Panc1 (cell line): ENCODE results near the gene RNGTT. TPM values are rescaled to one million over a fixed set of nuclear protein-coding genes. Genes with fewer than 3 reads are reported as not detected.

Experiments
- ATAC-seq: fragments of 200-7000 bp; cut with Tn5 transposase; 2 replicates; pipeline ENCODE4 v1.9.1; 2020; ENCODE audit warnings: mild to moderate bottlenecking, moderate library complexity
- BruUV-seq: library from RNA; stranded (reverse); fragments of 400-500 nt; replicated peaks from 2 replicates; lab custom pipeline; 2021; lab: Mats Ljungman, UMichigan
- CTCF ChIA-PET: fragments of 300-600 bp; sonication (Branson Sonifier 250); formaldehyde crosslinking; loops from one replicate; lab custom pipeline; 2022; ENCODE audit warnings: antibody characterized with exemption; lab: Charles Lee
- POLR2A ChIA-PET: fragments of 300-600 bp; sonication (Branson Sonifier 250); formaldehyde crosslinking; loops from one replicate; lab custom pipeline; 2022; ENCODE audit warnings: antibody characterized with exemption; lab: Charles Lee
- DNase-seq: peaks from one replicate; pipeline ENCODE4 v3.0.0-alpha.2; 2010; ENCODE audit warnings: low read depth, low spot score
- H3K27ac ChIP-seq: 2 replicates; pipeline ENCODE4 v1.5.1; 2011; ENCODE audit warnings: mild to moderate bottlenecking, low read length, inconsistent platforms
- H3K27me3 ChIP-seq: fragments of 200-500 bp; sonication (Bioruptor generic); 2 replicates; pipeline ENCODE4 v1.6.0; 2014; ENCODE audit warnings: low read length, inconsistent platforms; ENCODE audit not compliant: control insufficient read depth, insufficient read depth
- H3K36me3 ChIP-seq: fragments of 200-500 bp; sonication (Bioruptor generic); 2 replicates; pipeline ENCODE4 v1.5.1; 2014; ENCODE audit warnings: inconsistent platforms, mild to moderate bottlenecking, low read length, moderate library complexity; ENCODE audit not compliant: control insufficient read depth, insufficient read depth
- H3K4me1 ChIP-seq: 2 replicates; pipeline ENCODE4 v1.5.1; 2011; ENCODE audit warnings: inconsistent platforms, mild to moderate bottlenecking, low read length, moderate library complexity; ENCODE audit not compliant: control insufficient read depth, insufficient read depth
- H3K4me3 ChIP-seq, 2 experiments: 2 replicates each; pipeline ENCODE4 v1.5.1; 2011 to 2012; ENCODE audit warnings: low read depth in 2 of 2, low read length in 2 of 2, mild to moderate bottlenecking in 2 of 2, inconsistent platforms in 1 of 2, moderate library complexity in 1 of 2
- H3K9me3 ChIP-seq: fragments of 200-500 bp; sonication (Bioruptor generic); 2 replicates; pipeline ENCODE4 v1.5.1; 2014; ENCODE audit warnings: low read depth, mild to moderate bottlenecking, inconsistent platforms, low read length, moderate library complexity; ENCODE audit not compliant: control insufficient read depth, insufficient read depth
- POLR2AphosphoS5 ChIP-seq: IDR thresholded peaks from 2 replicates; pipeline ENCODE4 v1.6.1; 2012; ENCODE audit warnings: mild to moderate bottlenecking, low read depth, low read length, moderate library complexity
- REST ChIP-seq, 2 experiments: IDR thresholded peaks; 2 replicates each; pipeline ENCODE4 v1.6.1; 2011 to 2012; ENCODE audit warnings: low read depth in 2 of 2, control low read depth in 1 of 2, low read length in 1 of 2, mild to moderate bottlenecking in 1 of 2, moderate library complexity in 1 of 2; ENCODE audit not compliant: insufficient read depth in 1 of 2
- SIN3A ChIP-seq: IDR thresholded peaks from 2 replicates; pipeline ENCODE4 v1.6.1; 2012; ENCODE audit warnings: low read depth, mild to moderate bottlenecking, low read length, moderate library complexity, borderline replicate concordance; ENCODE audit not compliant: insufficient read depth
- TCF7L2 ChIP-seq: IDR thresholded peaks from 2 replicates; pipeline ENCODE4 v1.6.1; 2011; ENCODE audit warnings: mild to moderate bottlenecking, low read depth, low read length, inconsistent platforms
- in situ Hi-C: cut with HindIII; loops from 2 replicates; pipeline ENCODE4 v1.10.0; 2016; ENCODE audit warnings: low sequenced_read_pairs, low pct_unique_long_range_greater_than_20kb
- intact Hi-C: fragments of 100-400 bp; cut with micrococcal nuclease; formaldehyde crosslinking; loops from one replicate; pipeline ENCODE4 v1.10.0; 2022; ENCODE audit not compliant: unreplicated experiment
- total RNA-seq: library from RNA; stranded (reverse); gene quantifications from one replicate; pipeline ENCODE4 v1.2.1, GENCODE V29; 2021; ENCODE audit not compliant: unreplicated experiment
- TF ChIP-seq, protein P1 (sequence below): fragments of 450-650 bp; IDR thresholded peaks from 2 replicates; pipeline ENCODE4 v1.5.1; 2017; ENCODE audit warnings: mild to moderate bottlenecking

RNGTT gene
- total RNA-seq, 1 experiment from 2014 or later: 21.2 TPM

GRCh38 chr6:88749849-88750248 is 213.6 kb downstream of the RNGTT start:
- Histone ChIP-seq H3K9me3 (no peaks in the 10 kb centered on the region), H3K27ac (no peak overlapping the region), H3K27me3 (no peaks in the 10 kb centered on the region), H3K4me1 (no peaks in the 10 kb centered on the region), H3K36me3 (no peaks in the 10 kb centered on the region), H3K4me3 (no peak overlapping the region)
- no peak for ATAC-seq
- ChIA-PET CTCF (no interaction called here), POLR2A (no interaction called here)
- intact Hi-C loops: no loop called here
- BruUV-seq: no TSS peak
- no peak for DNase-seq
- TF ChIP-seq POLR2AphosphoS5: no peak
- no peak for TF ChIP-seq SIN3A
- TF ChIP-seq TCF7L2: no peak
- TF ChIP-seq, protein P1, sequence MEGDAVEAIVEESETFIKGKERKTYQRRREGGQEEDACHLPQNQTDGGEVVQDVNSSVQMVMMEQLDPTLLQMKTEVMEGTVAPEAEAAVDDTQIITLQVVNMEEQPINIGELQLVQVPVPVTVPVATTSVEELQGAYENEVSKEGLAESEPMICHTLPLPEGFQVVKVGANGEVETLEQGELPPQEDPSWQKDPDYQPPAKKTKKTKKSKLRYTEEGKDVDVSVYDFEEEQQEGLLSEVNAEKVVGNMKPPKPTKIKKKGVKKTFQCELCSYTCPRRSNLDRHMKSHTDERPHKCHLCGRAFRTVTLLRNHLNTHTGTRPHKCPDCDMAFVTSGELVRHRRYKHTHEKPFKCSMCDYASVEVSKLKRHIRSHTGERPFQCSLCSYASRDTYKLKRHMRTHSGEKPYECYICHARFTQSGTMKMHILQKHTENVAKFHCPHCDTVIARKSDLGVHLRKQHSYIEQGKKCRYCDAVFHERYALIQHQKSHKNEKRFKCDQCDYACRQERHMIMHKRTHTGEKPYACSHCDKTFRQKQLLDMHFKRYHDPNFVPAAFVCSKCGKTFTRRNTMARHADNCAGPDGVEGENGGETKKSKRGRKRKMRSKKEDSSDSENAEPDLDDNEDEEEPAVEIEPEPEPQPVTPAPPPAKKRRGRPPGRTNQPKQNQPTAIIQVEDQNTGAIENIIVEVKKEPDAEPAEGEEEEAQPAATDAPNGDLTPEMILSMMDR: no peak
- TF ChIP-seq REST (IDR thresholded peaks at IDR 0.05; ENCODE audit: insufficient read depth in 1 of 2, low read depth in 2 of 2, low read length in 1 of 2): no peak
- in situ Hi-C loops: no loop called here

- TF ChIP-seq SIN3A: no peak
Observed at GRCh38 chr6:88748141-88748540, 215.3 kb downstream of the RNGTT start.

DNA sequence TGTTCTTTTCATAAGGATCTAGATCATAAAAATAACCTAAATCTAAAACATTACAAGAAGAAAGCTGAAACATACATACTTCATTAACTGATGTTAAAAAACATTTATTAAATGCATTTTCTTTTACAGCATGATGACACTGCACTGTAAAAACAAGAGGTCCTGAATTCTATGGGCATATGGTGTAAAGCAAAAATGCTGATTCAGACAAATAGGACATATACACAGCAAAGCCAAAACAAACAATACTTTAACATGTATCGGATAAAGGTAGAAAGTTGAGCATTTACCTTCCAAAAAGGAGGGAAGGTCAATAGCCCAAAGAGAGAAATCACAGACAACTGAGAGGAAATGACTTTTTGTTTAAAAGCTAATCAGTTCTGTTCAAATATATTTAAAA is 221.5 kb downstream of the RNGTT start:
- in situ Hi-C loops: no loop called here
- Histone ChIP-seq H3K27me3 (no peaks in the 10 kb centered on the region), H3K4me3 (no peak overlapping the region), H3K27ac (no peak overlapping the region), H3K4me1 (no peaks in the 10 kb centered on the region), H3K36me3 (no peaks in the 10 kb centered on the region), H3K9me3 (no peaks in the 10 kb centered on the region)
- DNase-seq (no peak), ATAC-seq (no peak)
- ChIA-PET CTCF (no interaction called here), POLR2A (no interaction called here)
- no TSS peak for BruUV-seq
- TF ChIP-seq REST (IDR thresholded peaks at IDR 0.05; ENCODE audit: insufficient read depth in 1 of 2, low read depth in 2 of 2, low read length in 1 of 2): no peak
- no peak for TF ChIP-seq SIN3A
- TF ChIP-seq, protein P1: no peak
- TF ChIP-seq TCF7L2: no peak
- TF ChIP-seq POLR2AphosphoS5: no peak
- intact Hi-C loops: no loop called here

More at GRCh38 chr6:88748141-88748540, 215.3 kb downstream of the RNGTT start:
- CTCF ChIA-PET: no interaction called here
- Histone ChIP-seq H3K27me3 (no peaks in the 10 kb centered on the region), H3K4me1 (no peaks in the 10 kb centered on the region), H3K27ac (no peak overlapping the region), H3K4me3 (no peak overlapping the region), H3K36me3 (no peaks in the 10 kb centered on the region), H3K9me3 (no peaks in the 10 kb centered on the region)
- in situ Hi-C loops: no loop called here
- no peak for DNase-seq
- BruUV-seq: no TSS peak
- ATAC-seq: no peak
- intact Hi-C loops: no loop called here
- POLR2A ChIA-PET: no interaction called here
